GM19240 (cell line): ENCODE data around the gene STAMBPL1.
"Not testable (repeated sequence)": the region's sequence is repeated elsewhere in the genome, so short reads cannot be mapped to it uniquely, and the experiment has no call there.

Source experiments
- DNase-seq: peaks from one replicate; pipeline ENCODE4 v3.0.0; 2011; ENCODE audit warnings: low spot score; ENCODE audit not compliant: insufficient read length

STAMBPL1 gene

DNA sequence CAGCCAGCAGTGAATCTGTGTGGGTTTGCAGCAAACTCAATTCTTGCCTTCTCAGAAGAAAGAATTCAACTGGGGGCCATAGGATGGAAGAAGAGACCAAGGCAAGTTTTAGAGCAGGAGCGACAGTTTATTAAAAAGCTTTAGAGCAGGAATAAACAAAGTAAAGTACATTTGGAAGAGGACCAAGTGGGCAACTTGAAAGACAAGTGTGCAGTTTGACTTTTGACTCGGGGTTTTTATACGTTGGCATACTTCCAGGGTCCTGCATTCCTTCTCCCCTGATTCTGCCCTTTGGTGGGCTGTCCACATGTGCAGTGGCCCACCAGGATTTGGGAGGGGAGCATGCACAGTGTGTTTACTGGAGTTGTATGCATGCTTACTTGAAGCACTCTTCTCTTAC is 25.4 kb upstream of the STAMBPL1 start:
- no peak for DNase-seq

DNA sequence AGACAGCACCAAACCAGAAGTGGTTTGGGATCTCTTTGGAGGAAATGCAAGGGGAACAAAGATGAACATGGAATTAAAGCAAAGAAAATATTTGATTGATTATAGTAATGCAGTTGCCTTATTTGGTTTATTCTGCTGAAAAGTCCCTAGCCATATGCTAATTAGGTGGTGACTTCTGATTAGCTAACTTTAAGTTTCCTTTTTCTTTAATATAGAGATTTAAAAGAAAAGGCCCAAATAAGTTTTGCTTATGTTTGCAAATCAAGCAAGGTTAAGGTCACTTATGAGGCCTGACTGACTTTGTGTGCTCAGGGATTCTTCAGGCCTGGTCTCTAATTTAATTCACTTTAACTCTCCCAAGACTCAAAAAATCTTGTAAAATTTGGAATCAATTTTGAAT is 22.2 kb upstream of the STAMBPL1 start:
- no peak for DNase-seq

DNA sequence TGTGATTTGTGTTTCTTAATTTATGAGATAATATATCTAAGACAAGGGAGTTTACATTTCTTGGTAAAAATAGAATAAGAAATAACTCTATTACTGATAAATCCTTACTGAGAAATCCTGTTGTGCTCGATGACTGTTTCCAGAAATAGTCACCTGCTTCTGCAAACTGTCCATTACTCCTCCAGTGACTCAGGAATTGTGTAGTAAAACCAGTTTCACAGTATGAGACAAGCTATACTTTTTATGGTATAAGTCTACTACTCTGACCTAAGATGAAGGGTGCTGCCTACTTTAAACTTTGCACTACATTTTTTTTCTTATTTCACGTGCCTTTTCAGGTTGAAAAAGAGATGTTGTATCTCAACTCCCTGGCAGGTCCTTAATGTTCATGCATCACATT is 21.6 kb upstream of the STAMBPL1 start:
- no peak for DNase-seq

DNA sequence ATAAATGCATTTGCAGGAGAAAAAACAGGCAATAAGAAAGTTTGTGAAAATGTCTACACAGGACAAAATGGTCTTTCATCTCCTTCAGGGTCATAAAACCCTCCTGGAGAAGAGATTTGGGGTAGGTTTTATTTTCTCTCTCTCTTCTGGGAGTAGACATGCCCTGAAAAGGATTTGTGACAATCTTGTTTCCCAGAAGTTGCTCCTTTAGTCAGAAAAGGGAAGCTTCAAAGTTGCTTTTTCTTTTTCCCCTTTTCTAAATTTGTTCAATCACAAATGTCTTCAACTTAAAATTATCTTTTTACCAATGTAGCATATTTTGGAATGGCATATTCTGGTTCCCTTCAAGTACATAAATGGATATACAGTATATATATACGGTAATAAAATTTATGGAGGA is 19.0 kb upstream of the STAMBPL1 start:
- no peak for DNase-seq

DNA sequence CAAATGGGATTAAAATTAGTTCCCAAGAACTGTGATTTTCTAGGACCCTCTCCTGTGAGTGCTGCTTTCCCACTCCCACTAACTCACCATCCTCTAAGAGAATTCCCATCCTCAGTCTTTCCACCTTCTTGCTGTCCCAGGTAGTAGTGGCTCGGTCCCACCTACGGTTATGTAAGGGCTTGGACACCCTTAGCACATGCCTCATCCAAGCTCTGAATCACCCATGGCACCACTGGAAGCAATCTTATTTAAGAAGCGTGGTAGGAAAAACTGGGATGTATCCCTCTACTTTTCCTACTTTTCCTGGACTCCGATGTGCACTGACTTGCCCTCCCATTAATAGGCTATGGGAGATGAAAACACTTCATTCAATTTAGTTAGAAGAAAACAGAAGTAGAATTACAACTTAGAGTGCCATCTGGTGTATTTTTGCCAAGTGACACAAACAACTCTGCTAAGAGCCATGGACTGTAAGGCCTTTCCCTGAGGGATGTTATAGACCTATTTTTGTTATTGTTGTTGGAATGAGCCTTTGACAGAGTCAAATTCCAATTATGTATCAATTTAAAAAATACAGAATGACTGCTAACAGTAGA is 14.7 kb upstream of the STAMBPL1 start:
- DNase-seq, result no peak

DNA sequence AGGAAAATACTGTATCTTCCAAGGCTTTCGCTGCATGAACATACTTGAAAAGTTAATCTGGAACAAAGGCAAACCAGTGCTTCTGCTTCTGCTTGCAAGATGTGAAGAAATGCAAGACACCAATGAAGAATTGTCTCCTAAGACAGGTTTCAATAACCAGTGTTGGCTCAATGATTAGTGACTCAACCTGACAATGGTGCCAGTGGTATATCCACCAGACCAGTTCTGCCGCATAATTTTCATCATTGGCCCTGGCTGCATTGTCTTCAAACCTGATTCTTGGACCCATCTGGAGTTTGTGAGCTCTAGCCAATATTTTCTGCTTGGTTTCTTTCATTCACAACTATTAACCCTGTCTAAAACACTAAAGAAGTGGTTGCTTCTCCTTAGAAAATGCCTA is 13.6 kb upstream of the STAMBPL1 start:
- no peak for DNase-seq

DNA sequence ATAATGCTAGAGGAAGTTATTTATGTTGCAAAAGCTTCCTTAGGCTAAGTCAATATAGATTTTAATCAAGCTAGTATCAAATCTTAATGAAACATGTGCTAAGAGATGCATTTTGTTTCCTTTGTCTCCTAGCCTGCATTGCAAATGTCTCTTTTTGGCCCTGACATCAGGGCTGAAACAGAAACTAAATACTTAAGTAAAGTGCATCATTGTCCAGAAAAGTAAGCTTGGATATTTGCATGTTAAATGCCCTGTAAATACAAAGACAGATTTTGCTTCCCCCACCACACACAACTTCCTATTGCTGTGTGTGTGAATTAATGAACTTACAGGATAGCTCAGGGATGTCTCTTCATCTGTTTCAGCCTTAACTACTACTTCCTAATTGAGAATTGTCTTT is 10.0 kb upstream of the STAMBPL1 start:
- no peak for DNase-seq

DNA sequence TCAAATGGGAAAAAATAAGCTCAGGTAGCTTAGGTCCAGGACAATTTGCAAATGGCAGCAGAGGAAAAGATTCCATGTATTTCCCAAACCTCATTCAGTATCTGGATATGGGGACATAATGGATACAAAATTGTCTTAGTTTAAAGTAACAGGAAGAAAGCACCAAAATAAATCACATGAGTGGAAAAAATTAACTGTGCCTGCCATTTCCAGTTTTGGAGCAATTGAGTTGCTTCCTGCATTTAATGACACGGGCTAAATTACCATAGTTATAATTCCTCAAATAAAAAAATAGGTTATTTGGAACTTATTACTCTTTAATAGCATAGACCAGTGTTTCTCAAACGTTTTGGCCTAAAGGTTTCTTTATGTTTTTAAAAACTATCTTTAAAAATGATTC is 6.3 kb upstream of the STAMBPL1 start:
- no peak for DNase-seq

DNA sequence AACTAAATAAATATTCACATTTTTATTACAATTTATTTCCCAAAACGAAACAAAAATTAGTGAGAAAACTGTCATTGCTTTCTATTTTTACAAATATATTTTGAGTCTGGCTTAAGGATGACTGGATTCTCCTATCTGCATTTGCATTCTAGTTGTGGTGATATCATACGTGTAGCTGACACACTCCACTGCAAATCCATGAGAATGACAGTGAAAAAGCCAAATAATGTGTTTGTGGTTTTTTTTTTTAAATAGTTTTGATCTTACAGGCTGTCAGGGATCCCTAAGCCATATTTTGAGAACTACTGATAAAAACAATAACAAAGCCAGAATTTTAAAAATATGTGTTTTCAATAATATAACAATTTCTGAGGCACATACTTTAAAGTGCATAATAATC is 5.8 kb upstream of the STAMBPL1 start:
- no peak for DNase-seq

DNA sequence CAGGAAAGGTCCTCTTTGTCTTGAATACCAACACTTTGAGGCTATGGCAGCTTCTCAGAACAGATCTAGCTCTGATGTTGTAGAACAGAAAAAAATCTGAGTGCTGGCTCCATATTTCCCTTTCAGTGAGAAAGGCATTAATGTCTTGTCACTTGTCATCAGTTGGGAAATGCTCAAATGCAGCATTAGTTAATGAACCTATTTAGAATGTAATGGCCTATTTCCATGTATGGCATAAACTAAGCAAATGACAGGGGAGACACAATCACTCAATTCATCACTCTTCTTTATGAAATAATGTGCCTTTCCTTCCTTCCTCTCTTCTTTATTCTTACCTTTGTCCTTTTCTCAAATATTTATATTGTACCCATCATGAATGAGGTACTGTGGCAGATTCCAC is 5.0 kb upstream of the STAMBPL1 start:
- no peak for DNase-seq

DNA sequence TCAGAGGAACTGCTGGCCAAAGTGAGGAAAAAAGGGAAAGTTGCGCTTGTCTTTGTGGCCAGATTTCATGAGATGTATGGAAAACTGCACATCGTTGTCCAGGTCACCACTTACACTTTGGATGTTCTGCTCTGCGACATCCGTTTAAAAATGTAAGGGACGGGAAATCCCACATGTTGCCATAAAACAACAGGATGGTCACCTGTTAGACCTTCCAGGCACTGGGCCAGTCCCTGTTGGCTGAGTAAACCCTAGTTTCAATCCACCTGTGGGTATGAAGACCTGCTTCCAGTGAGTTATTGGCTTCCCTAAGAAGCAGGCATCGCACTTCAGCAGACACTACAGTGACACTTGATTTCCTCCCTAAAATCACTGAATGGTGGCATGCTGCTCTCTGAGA is 2.7 kb upstream of the STAMBPL1 start:
- no peak for DNase-seq

DNA sequence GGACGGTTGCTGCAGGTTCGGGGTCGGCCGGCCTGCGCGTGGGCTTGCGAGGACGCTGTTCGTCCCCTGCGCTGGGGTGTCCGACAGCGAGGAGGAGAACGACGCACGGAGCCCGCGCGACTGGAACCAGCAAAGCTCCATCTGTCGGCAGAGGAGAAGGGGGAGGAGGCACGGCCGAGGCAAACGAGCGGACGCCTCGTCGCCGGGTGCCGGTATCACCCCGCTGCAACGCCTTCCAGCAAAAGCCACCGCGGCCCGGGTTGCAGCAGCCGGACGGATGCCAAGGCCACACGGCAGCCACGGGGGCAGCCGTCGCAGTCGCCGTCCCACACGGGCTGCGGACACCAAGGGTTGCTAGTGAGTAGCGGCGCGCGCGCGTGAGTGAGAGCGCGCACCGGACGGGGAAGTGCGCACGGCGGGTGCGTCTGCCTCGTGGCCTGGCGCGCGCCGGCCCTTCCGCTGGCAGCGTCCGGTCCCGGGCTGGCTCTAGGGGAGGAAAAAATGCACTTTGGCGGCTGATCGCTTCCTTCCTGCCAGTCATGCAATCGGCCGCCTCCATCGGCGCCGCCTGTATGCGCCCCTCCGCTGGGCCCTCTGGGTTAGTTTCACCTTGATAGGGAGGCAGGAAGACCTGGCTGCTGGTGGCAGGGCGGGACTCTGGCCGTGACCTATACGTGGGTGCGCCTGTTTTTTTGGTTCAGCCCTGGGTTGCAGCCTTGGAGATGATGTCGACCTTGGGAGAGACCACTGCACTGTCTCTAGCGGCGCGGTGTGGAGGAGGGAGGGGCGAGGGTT is 434 bp downstream of the STAMBPL1 start:
- no peak for DNase-seq

DNA sequence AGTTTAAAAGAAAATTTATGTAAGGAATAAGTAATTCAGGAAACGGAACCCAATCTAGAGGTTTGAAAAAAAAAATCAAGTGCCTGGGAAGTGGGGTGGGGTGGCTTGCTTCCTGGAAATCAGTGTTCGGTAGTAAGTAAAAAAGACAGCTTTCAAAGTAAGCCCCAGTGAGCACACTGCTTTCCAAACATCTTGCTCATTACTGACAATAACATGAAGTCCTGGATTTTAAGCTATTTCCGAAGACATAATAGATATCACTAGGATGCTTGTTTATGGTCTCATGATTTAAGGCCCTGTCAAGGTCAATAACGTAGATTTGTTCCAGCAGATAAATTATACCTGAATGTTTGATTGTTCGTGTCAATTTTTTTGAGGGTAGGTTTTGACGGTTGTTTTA is 1.3 kb downstream of the STAMBPL1 start:
- no peak for DNase-seq

DNA sequence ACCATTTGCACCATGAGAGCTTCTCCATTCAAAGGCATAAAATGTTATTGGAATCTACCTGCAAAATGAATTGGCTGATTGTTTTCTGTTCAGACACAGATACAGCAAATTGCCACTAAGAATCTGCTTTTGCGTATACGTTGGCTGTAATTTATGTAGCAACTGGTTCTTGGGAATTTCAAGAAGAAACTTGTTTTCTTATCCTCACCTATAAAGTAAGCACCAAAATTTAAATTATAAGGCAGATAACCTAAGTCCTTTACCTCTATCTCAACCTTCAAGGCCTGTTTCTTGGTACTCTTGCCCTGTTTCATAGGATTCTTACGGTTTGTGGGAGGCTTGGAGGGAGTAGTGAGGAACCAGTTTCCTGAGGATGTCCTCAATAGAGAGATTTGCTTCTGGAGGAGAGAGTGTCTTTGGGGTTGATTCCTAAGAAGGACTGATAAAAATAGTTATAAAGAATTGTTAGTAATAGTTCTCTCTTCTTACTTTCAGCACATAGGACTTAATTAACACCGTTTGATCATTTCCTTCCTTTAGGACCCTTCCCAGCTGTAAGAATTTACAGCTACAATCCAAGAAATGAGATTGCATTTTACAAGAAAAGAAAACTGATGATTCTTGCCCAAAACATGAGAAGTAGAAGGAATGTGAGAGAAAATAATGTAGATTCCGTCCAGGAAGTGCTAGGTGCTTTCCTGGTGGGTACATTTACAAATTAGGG is 2.0 kb downstream of the STAMBPL1 start:
- DNase-seq, result no peak

DNA sequence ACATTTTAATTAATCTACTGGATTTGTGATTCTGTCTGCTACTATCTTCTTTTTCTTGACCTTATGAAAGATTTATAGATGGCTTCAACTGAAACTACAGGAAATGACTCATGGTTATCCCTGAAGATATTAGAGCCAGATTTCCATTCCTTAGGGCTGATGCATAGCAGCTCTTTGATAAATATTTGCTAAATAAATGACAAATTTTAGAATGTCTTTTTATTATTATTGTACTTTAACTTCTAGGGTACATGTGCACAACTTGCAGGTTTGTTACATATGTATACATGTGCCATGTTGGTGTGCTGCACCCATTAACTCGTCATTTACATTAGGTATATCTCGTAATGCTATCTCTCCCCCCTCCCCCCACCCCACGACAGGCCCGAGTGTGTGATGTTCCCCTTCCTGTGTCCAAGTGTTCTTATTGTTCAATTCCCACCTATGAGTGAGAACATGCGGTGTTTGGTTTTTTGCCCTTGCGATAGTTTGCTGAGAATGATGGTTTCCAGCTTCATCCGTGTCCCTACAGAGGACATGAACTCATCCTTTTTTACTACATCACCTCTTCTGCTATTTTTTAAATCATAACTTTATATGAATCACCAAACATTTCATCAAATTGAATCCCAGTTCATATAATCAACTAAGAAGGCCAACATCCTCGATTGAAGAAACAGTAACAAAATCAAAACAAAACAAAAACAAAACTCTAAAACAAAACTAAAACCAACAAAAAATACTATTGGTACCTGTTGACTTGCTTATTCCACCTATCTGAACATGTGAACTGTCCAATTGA is 2.8 kb downstream of the STAMBPL1 start:
- not testable (repeated sequence) for DNase-seq

DNA sequence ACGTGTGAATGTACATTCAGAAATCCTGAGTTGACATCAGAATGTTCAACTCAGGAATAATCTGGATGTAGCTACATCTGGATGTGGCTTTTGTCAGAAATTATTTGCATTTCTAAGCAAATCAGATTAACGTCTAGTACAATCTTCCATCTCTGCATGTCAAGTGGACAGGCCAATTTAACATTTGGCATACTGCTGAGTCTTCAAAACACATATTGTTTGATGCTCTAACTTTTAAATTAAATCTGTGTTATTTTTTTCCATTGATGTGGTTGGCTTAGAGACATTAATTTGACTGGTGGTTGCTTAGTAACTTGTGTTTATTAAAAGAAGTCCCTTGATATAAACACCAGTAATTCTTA is 3.4 kb downstream of the STAMBPL1 start:
- DNase-seq, result no peak

DNA sequence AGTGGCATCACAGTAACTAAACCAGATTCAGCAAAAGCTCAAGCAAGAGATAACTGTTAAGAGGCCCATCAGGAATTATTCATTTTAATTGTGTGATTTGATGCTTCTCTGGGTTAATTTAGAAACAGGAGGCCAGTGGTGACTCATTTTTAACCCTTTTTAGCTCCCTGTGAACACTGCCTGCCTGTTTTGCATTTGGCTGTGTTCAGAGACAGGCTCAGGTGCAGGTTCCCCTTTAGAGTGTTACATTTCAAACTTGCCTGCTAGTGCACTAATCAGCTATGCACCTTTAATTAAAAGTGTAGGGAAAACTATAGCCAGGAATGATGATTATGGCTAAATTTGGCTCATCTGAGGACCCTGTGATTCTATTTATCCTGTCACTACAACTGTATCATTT is 6.5 kb downstream of the STAMBPL1 start:
- DNase-seq, result no peak

DNA sequence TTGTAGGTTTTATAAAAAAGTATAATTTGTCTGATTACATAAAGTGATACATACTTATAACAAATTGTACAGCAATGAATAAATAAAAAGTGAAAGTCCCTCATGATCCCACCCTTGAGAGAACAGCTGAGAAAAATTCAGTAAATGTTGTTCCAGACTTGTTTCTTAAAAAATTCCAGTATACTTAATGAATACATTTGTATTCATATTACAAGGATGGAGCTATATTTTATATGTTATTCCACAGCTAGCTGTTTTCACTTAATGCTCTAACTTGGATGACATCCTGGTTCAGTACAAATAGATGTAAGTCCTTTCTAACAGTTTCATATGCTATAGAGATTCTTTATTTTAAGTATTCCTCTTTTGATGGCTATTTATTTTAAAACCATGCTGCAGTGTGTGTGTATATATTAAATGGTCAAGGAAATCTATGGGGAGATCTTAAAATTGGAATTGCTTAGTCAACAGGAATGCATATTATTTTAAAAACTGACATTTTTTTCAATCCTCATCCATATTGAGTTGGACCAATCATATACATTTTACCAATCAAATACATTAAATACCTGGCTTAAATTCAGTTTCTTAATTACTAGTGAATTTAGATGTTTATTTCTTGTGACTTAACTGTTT is 8.9 kb downstream of the STAMBPL1 start:
- DNase-seq, result no peak

DNA sequence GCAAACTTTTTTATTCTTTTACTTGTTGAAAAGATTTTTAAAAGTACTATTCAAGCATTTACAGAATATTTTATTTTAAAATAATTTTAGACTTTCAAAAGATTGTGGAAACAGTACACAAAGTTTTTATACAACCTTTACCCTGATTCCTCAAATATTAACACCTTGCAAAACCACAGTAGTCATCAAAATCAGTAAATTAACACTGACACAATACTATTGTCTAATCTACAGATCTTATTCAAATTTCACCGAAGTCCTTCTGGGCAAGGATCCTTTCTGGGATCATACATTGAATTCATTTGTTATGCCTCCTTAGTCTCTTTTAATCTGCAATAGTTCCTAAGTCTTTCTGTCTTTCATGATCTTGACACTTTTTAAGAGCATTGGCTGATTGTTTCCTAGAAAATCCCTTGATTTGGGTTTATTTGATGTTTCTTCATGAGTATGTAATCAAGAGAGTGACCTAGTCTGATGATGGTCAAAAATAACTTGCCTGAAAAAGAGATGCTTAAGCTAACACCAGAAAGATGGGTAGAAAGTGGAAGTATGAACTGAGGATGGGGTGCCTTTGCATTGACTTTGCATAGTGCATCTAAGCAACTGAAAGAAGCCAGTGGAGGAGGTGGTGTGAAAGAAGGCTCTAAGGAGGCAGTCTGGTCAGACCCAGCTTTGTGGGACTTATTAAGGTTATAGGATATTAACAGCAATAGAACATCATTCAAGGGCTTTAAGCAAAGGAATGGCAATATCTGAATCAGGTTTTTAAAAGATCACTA is 9.7 kb downstream of the STAMBPL1 start:
- DNase-seq, result no peak

DNA sequence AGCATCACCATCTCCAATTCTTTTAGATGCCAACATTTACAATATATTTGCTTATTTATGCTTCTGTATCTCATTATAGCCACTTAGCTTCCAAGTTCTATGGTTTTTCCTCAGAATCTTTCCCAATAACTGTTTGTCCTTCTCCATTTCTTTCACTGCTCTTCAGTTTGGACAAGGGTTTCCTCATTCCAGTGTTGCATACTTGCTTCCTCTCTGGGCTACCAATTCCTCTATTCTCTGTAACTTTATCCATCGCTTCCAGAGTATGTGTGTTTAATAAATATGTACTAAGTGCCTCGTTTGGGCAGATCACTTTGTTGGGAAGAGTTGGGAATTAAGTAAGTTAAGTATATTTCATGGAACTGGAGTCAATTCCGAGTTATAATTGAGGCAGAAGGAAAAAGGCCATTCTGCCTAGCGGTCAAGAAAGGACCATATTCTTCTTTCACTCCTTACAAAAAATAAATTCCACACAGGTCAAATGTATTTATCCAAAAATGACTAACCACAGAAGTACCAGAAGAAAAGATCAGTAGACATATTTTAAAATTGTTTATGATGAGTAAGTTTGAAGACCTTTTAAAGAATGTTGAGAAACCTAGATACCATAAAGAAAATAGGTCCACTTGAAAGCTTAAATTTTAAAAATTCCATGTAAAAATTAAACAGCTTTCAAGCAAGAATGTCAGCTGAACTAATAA is 10.8 kb downstream of the STAMBPL1 start:
- no peak for DNase-seq
